WTC11 (cell line): ENCODE measurements around the gene BAIAP2L1. TPM values are rescaled to one million over a fixed set of nuclear protein-coding genes. Genes with fewer than 3 reads are reported as not detected.
A peak's percentile ranks its signal among the peaks of the same experiment; 100 is the strongest.

Experiments used
- ATAC-seq: fragments of 200-7000 bp; cut with Tn5 transposase; 2 replicates; pipeline ENCODE4 v1.10.0; 2021; ENCODE audit warnings: mild to moderate bottlenecking, moderate library complexity
- Bru-seq: library from RNA; stranded (reverse); fragments of 400-500 nt; gene quantifications from one replicate; lab custom pipeline; 2021; lab: Mats Ljungman, UMichigan
- CTCF ChIA-PET: fragments of 300-600 bp; sonication (Branson Sonifier 250); formaldehyde crosslinking; loops from one replicate; lab custom pipeline; 2021; ENCODE audit warnings: antibody characterized with exemption; lab: Charles Lee
- POLR2A ChIA-PET: fragments of 350-600 bp; sonication (Branson Sonifier 250); formaldehyde crosslinking; loops from one replicate; lab custom pipeline; 2021; ENCODE audit warnings: antibody characterized with exemption; lab: Charles Lee
- DNase-seq: peaks from one replicate; pipeline ENCODE4 v3.0.0; 2021; ENCODE audit warnings: low spot score
- H3K27ac Mint-ChIP-seq: 2 replicates; pipeline ENCODE4 v1.8.0; 2021; ENCODE audit warnings: mixed read lengths
- H3K27me3 Mint-ChIP-seq: 2 replicates; pipeline ENCODE4 v1.8.0; 2021; ENCODE audit warnings: low read depth, mild to moderate bottlenecking, moderate library complexity, mixed read lengths
- H3K36me3 Mint-ChIP-seq: 2 replicates; pipeline ENCODE4 v1.8.0; 2021; ENCODE audit warnings: mixed read lengths
- H3K4me1 Mint-ChIP-seq: 2 replicates; pipeline ENCODE4 v1.8.0; 2022; ENCODE audit warnings: mixed read lengths
- H3K4me3 Mint-ChIP-seq: 2 replicates; pipeline ENCODE4 v1.8.0; 2021; ENCODE audit warnings: mild to moderate bottlenecking, moderate library complexity, mixed read lengths
- H3K9me3 Mint-ChIP-seq: 2 replicates; pipeline ENCODE4 v1.8.0; 2021; ENCODE audit warnings: mixed read lengths
- CBFB ChIP-seq: sonication (generic); formaldehyde crosslinking; IDR thresholded peaks from 2 replicates; pipeline ENCODE4 v1.8.1; 2022; ENCODE audit warnings: mild to moderate bottlenecking, low read depth, missing genetic modification reagents
- CREB1 ChIP-seq: sonication (generic); formaldehyde crosslinking; IDR thresholded peaks from 2 replicates; pipeline ENCODE4 v1.8.0; 2023; ENCODE audit warnings: mild to moderate bottlenecking, missing genetic modification reagents
- ELF4 ChIP-seq: sonication (generic); formaldehyde crosslinking; IDR thresholded peaks from 2 replicates; pipeline ENCODE4 v1.8.1; 2022; ENCODE audit warnings: low read depth, mild to moderate bottlenecking, moderate library complexity, missing genetic modification reagents
- GABPB1 ChIP-seq: sonication (generic); formaldehyde crosslinking; IDR thresholded peaks from 2 replicates; pipeline ENCODE4 v1.8.1; 2023; ENCODE audit warnings: mild to moderate bottlenecking, missing genetic modification reagents
- JAZF1 ChIP-seq: fragments of 250-450 bp; sonication (Bioruptor Pico); IDR thresholded peaks from 2 replicates; pipeline ENCODE4 v1.9.0; 2021; ENCODE audit warnings: moderate library complexity, mild to moderate bottlenecking, inconsistent platforms
- KAT7 ChIP-seq: sonication (generic); formaldehyde crosslinking; IDR thresholded peaks from 2 replicates; pipeline ENCODE4 v1.8.1; 2023; ENCODE audit warnings: missing genetic modification reagents, mild to moderate bottlenecking, borderline replicate concordance
- MYBL2 ChIP-seq: sonication (generic); formaldehyde crosslinking; IDR thresholded peaks from 2 replicates; pipeline ENCODE4 v1.8.1; 2023; ENCODE audit warnings: mild to moderate bottlenecking, moderate library complexity, missing genetic modification reagents
- NFATC4 ChIP-seq: fragments of 250-450 bp; sonication (Bioruptor Pico); IDR thresholded peaks from 2 replicates; pipeline ENCODE4 v1.9.0; 2021; ENCODE audit warnings: mild to moderate bottlenecking
- NR2C2 ChIP-seq: sonication (generic); formaldehyde crosslinking; IDR thresholded peaks from 2 replicates; pipeline ENCODE4 v1.8.0; 2022; ENCODE audit warnings: mild to moderate bottlenecking, missing genetic modification reagents
- NR3C1 ChIP-seq: sonication (generic); formaldehyde crosslinking; conservative IDR thresholded peaks from 2 replicates; pipeline ENCODE4 v1.8.1; 2023; ENCODE audit warnings: low read depth, mild to moderate bottlenecking, missing genetic modification reagents
- RELA ChIP-seq: sonication (generic); formaldehyde crosslinking; IDR thresholded peaks from 2 replicates; pipeline ENCODE4 v1.8.1; 2022; ENCODE audit warnings: missing genetic modification reagents, mild to moderate bottlenecking, borderline replicate concordance
- SOX15 ChIP-seq: fragments of 250-450 bp; sonication (Bioruptor Pico); IDR thresholded peaks from 2 replicates; pipeline ENCODE4 v1.9.0; 2021; ENCODE audit warnings: mild to moderate bottlenecking
- SP1 ChIP-seq: sonication (generic); formaldehyde crosslinking; conservative IDR thresholded peaks from 2 replicates; pipeline ENCODE4 v1.8.1; 2022; ENCODE audit warnings: missing genetic modification reagents
- TCF7 ChIP-seq: sonication (generic); formaldehyde crosslinking; IDR thresholded peaks from 2 replicates; pipeline ENCODE4 v1.8.0; 2022; ENCODE audit warnings: mild to moderate bottlenecking, low read depth, missing genetic modification reagents, moderate library complexity
- ZNF263 ChIP-seq: sonication (generic); formaldehyde crosslinking; IDR thresholded peaks from 2 replicates; pipeline ENCODE4 v1.8.1; 2022; ENCODE audit warnings: low read depth, mild to moderate bottlenecking, moderate library complexity, missing genetic modification reagents
- ZNF317 ChIP-seq: sonication (generic); formaldehyde crosslinking; IDR thresholded peaks from 2 replicates; pipeline ENCODE4 v1.8.1; 2023; ENCODE audit warnings: low read depth, mild to moderate bottlenecking, moderate library complexity, missing genetic modification reagents, borderline replicate concordance
- long read RNA-seq, 3 experiments: library from RNA in 1 of 3; library from capped mRNA in 1 of 3; library from polyadenylated mRNA in 1 of 3; unstranded in 2 of 3; stranded (forward) in 1 of 3; transcript quantifications; one replicate each; pipeline ENCODE4 v2.0.0, GENCODE V29; 2021
- total RNA-seq: library from RNA; stranded (reverse); gene quantifications from 3 replicates; pipeline ENCODE4 v1.2.3, GENCODE V29; 2021
- TF ChIP-seq, protein P1 (sequence below): sonication (generic); formaldehyde crosslinking; IDR thresholded peaks from 2 replicates; pipeline ENCODE4 v1.8.0; 2022; ENCODE audit warnings: mild to moderate bottlenecking, missing genetic modification reagents
- TF ChIP-seq, protein P2 (sequence below): fragments of 200-600 bp; IDR thresholded peaks from 2 replicates; pipeline ENCODE4 v1.8.0; 2022; ENCODE audit warnings: antibody characterized with exemption
- TF ChIP-seq, protein P3 (sequence below): sonication (generic); formaldehyde crosslinking; IDR thresholded peaks from 2 replicates; pipeline ENCODE4 v1.8.1; 2022; ENCODE audit warnings: mild to moderate bottlenecking, moderate library complexity, missing genetic modification reagents
- TF ChIP-seq, protein P4 (sequence below): fragments of 250-450 bp; sonication (Bioruptor Pico); IDR thresholded peaks from 2 replicates; pipeline ENCODE4 v1.9.0; 2021; ENCODE audit warnings: mild to moderate bottlenecking
- TF ChIP-seq, protein P5 (sequence below): sonication (generic); formaldehyde crosslinking; IDR thresholded peaks from 2 replicates; pipeline ENCODE4 v1.8.1; 2022; ENCODE audit warnings: low read depth, mild to moderate bottlenecking, moderate library complexity, missing genetic modification reagents, borderline replicate concordance

The BAIAP2L1 gene, protein sequence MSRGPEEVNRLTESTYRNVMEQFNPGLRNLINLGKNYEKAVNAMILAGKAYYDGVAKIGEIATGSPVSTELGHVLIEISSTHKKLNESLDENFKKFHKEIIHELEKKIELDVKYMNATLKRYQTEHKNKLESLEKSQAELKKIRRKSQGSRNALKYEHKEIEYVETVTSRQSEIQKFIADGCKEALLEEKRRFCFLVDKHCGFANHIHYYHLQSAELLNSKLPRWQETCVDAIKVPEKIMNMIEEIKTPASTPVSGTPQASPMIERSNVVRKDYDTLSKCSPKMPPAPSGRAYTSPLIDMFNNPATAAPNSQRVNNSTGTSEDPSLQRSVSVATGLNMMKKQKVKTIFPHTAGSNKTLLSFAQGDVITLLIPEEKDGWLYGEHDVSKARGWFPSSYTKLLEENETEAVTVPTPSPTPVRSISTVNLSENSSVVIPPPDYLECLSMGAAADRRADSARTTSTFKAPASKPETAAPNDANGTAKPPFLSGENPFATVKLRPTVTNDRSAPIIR
- total RNA-seq: 35.5 to 37.5 TPM (median 36.8 TPM) in 3 replicates
- percentile 67 among the genes with signal in this experiment for Bru-seq, nascent RNA
- long read RNA-seq, experiment 1, transcript BAIAP2L1-201 (14 exons, 3,622 nt): major isoform, 69 of 110 reads
- long read RNA-seq, experiment 1, partial matches to known transcripts: 25 of 110 reads
- long read RNA-seq, experiment 1, other reads (novel, unspliced or antisense): 16 of 110 reads
- long read RNA-seq, experiment 2, transcript BAIAP2L1-201 (14 exons, 3,622 nt): major isoform, 24 of 56 reads
- long read RNA-seq, experiment 2, partial matches to known transcripts: 12 of 56 reads
- long read RNA-seq, experiment 2, other reads (novel, unspliced or antisense): 20 of 56 reads
- long read RNA-seq, experiment 3, partial matches to known transcripts: 0 of 5 reads
- long read RNA-seq, experiment 3, other reads (novel, unspliced or antisense): 5 of 5 reads

DNA sequence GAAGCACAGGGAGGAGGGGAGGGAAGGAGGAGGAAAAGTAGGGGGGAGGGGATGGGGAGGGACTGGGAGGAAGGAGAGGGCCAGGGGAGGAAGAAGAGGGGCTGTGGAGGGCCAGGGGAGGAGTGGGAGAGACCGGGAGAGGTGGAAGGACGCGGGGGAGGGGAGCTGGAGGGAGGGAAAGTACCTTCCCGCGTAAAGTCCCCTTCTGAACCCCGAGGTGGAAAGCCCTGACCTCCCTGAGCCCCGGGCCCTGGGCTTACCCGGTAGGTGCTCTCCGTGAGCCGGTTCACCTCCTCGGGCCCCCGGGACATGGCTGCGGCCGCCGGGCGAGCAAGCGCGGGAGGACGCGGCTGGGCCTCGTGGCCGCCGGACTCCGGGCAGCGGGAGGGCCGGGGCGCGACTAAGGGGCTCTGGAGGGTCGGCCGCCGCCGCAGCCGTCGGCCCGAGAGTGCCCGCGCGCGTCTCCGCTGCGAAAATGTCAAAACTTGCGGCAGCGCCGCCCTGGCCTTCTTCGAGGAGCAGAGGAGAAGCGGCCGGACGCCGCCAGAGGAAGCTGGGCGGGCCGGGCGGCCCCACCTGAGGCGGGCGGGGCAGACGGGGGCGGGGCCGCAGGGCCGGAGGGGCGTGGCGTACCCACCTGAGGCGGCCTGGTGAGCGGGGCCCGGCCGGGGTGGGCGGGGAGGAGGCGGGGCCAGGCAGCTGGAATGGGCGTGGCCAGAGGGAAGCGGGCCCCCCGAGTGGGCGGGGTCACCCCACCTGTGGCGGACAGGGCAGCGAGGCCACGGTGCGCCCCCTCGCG is at the start of gene BAIAP2L1:
TSS of gene BAIAP2L1 (minus strand) at position 549 of the 799 bp plus-strand sequence. CDS start at position 311, 238 bp downstream.
- DNase-seq (peak; percentile 98), ATAC-seq (peak; percentile 91)
- H3K27ac Mint-ChIP-seq: peak within 1 kb of the TSS; percentile 97
- ChIA-PET CTCF (interaction anchor here (0.5 to 2.8 kb wide), 31 partner anchors 10 to 477 kb away, joined by 3 to 34 read pairs (median 4); partner anchors contain the start of gene TRRAP), POLR2A (interaction anchor here (0.5 to 1.1 kb wide), 9 partner anchors 17 to 528 kb away, joined by 3 to 7 read pairs (median 4); partner anchors contain the start of gene ASNS)
- H3K36me3 Mint-ChIP-seq: no peaks in the 10 kb centered on the region
- TF ChIP-seq, protein P1, sequence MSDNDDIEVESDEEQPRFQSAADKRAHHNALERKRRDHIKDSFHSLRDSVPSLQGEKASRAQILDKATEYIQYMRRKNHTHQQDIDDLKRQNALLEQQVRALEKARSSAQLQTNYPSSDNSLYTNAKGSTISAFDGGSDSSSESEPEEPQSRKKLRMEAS (CRISPR knock-in tag): no peak; the same call in 1 of the 2 replicates
- TF ChIP-seq ZNF263 (CRISPR knock-in tag) (peak; percentile 79), RELA (CRISPR knock-in tag) (0 out of 2 replicates have a peak, but pooled peaks have one; percentile 49), SP1 (CRISPR knock-in tag) (peak; percentile 99), GABPB1 (CRISPR knock-in tag) (0 out of 2 replicates have a peak, but pooled peaks have one; percentile 36), TCF7 (CRISPR knock-in tag) (0 out of 2 replicates have a peak, but pooled peaks have one; percentile 27), SOX15 (CRISPR knock-in tag) (no peak)
- TF ChIP-seq, protein P2, sequence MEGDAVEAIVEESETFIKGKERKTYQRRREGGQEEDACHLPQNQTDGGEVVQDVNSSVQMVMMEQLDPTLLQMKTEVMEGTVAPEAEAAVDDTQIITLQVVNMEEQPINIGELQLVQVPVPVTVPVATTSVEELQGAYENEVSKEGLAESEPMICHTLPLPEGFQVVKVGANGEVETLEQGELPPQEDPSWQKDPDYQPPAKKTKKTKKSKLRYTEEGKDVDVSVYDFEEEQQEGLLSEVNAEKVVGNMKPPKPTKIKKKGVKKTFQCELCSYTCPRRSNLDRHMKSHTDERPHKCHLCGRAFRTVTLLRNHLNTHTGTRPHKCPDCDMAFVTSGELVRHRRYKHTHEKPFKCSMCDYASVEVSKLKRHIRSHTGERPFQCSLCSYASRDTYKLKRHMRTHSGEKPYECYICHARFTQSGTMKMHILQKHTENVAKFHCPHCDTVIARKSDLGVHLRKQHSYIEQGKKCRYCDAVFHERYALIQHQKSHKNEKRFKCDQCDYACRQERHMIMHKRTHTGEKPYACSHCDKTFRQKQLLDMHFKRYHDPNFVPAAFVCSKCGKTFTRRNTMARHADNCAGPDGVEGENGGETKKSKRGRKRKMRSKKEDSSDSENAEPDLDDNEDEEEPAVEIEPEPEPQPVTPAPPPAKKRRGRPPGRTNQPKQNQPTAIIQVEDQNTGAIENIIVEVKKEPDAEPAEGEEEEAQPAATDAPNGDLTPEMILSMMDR: peak; percentile 57; the same call in 1 of the 2 replicates
- TF ChIP-seq, protein P3, sequence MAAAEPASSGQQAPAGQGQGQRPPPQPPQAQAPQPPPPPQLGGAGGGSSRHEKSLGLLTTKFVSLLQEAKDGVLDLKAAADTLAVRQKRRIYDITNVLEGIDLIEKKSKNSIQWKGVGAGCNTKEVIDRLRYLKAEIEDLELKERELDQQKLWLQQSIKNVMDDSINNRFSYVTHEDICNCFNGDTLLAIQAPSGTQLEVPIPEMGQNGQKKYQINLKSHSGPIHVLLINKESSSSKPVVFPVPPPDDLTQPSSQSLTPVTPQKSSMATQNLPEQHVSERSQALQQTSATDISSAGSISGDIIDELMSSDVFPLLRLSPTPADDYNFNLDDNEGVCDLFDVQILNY (CRISPR knock-in tag): 0 out of 2 replicates have a peak, but pooled peaks have one; percentile 33
- peak within 1 kb of the TSS; percentile 84 for H3K4me3 Mint-ChIP-seq
- no peaks in the 10 kb centered on the region for H3K9me3 Mint-ChIP-seq
- H3K27me3 Mint-ChIP-seq: no peaks in the 10 kb centered on the region; the same call in 1 of the 2 replicates
- H3K4me1 Mint-ChIP-seq: peaks cover 36% of the 10 kb centered on the region

DNA sequence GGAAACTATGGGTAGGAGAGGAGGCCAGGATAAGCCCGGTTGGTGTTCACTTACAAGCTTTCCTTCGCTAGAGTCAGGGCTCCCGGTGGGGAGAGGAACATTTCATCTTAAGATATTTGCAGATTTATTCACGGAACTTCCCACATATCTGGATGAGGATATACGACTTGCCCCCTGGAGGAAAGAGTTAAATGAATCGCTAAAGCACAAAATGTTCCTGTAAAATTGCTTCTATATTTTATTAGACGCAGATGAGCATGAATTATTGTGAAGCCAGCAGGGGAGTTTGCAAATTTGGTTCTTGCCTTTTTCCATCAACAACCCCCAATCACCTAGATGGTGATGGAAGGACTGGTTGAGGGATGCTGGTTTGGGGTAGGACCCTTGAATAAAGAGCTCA is 47.9 kb upstream of the BAIAP2L1 start:
- TF ChIP-seq, protein P4, sequence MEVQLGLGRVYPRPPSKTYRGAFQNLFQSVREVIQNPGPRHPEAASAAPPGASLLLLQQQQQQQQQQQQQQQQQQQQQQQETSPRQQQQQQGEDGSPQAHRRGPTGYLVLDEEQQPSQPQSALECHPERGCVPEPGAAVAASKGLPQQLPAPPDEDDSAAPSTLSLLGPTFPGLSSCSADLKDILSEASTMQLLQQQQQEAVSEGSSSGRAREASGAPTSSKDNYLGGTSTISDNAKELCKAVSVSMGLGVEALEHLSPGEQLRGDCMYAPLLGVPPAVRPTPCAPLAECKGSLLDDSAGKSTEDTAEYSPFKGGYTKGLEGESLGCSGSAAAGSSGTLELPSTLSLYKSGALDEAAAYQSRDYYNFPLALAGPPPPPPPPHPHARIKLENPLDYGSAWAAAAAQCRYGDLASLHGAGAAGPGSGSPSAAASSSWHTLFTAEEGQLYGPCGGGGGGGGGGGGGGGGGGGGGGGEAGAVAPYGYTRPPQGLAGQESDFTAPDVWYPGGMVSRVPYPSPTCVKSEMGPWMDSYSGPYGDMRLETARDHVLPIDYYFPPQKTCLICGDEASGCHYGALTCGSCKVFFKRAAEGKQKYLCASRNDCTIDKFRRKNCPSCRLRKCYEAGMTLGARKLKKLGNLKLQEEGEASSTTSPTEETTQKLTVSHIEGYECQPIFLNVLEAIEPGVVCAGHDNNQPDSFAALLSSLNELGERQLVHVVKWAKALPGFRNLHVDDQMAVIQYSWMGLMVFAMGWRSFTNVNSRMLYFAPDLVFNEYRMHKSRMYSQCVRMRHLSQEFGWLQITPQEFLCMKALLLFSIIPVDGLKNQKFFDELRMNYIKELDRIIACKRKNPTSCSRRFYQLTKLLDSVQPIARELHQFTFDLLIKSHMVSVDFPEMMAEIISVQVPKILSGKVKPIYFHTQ (CRISPR knock-in tag): no peak
- TF ChIP-seq SP1 (CRISPR knock-in tag) (no peak), NR3C1 (CRISPR knock-in tag) (no peak), ZNF263 (CRISPR knock-in tag) (no peak), CBFB (no peak), ZNF317 (CRISPR knock-in tag) (no peak), SOX15 (CRISPR knock-in tag) (no peak), NR2C2 (CRISPR knock-in tag) (no peak), NFATC4 (CRISPR knock-in tag) (no peak), KAT7 (CRISPR knock-in tag) (no peak), JAZF1 (CRISPR knock-in tag) (no peak), ELF4 (CRISPR knock-in tag) (no peak), MYBL2 (no peak), CREB1 (CRISPR knock-in tag) (no peak)
- TF ChIP-seq, protein P1 (CRISPR knock-in tag): no peak
- TF ChIP-seq, protein P5, sequence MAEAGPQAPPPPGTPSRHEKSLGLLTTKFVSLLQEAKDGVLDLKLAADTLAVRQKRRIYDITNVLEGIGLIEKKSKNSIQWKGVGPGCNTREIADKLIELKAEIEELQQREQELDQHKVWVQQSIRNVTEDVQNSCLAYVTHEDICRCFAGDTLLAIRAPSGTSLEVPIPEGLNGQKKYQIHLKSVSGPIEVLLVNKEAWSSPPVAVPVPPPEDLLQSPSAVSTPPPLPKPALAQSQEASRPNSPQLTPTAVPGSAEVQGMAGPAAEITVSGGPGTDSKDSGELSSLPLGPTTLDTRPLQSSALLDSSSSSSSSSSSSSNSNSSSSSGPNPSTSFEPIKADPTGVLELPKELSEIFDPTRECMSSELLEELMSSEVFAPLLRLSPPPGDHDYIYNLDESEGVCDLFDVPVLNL (CRISPR knock-in tag): no peak
- ChIA-PET CTCF (interaction anchor here (1.3 to 1.7 kb wide), 3 partner anchors 14 to 383 kb away, joined by 3 to 6 read pairs (median 6); no protein-coding TSS in a partner anchor), POLR2A (no interaction called here)
- Mint-ChIP-seq H3K27me3 (peaks cover 6% of the 10 kb centered on the region; the same call in 1 of the 2 replicates), H3K36me3 (peaks cover 12% of the 10 kb centered on the region), H3K27ac (no peak overlapping the region), H3K4me1 (peaks cover 12% of the 10 kb centered on the region), H3K9me3 (peaks cover 17% of the 10 kb centered on the region), H3K4me3 (no peak overlapping the region)
- DNase-seq (no peak), ATAC-seq (no peak)
